GM12873 (cell line): ENCODE results near the gene NR5A2.

Experiments
- CTCF ChIP-seq: IDR thresholded peaks from 2 replicates; pipeline ENCODE4 v1.5.1; 2012; ENCODE audit warnings: low read depth, mild to moderate bottlenecking, moderate library complexity, low read length, control low read depth; ENCODE audit not compliant: insufficient read depth; ENCODE audit errors: missing control alignments

NR5A2 gene

GRCh38 chr1:200040481-200041138 lies 13.1 kb downstream of the NR5A2 start:
- no peak for TF ChIP-seq CTCF

GRCh38 chr1:200041337-200042118 lies 14.0 kb downstream of the NR5A2 start:
- no peak for TF ChIP-seq CTCF

GRCh38 chr1:200042119-200042551 lies 14.6 kb downstream of the NR5A2 start:
- no peak for TF ChIP-seq CTCF

- no peak for TF ChIP-seq CTCF
These were observed 15.2 kb downstream of the NR5A2 start for GRCh38 chr1:200042552-200043335.

GRCh38 chr1:200043336-200043668 lies 15.8 kb downstream of the NR5A2 start:
- no peak for TF ChIP-seq CTCF

- TF ChIP-seq CTCF = no peak
These were observed 18.6 kb downstream of the NR5A2 start for GRCh38 chr1:200046115-200046514.

GRCh38 chr1:200048244-200048643 lies 20.7 kb downstream of the NR5A2 start:
- TF ChIP-seq CTCF = no peak
